ENCODE measurements around the gene DPP4.

DPP4 gene

GRCh38 chr2:162009543-162009942 is 64.5 kb downstream of the DPP4 start:
- no peaks in the 10 kb centered on the region for H3K36me3 ChIP-seq (ENCODE audit: low read depth)
- no peak for TF ChIP-seq CTCF (IDR thresholded peaks at IDR 0.05; ENCODE audit: poor library complexity, severe bottlenecking)
- no peak overlapping the region for H3K27ac ChIP-seq (ENCODE audit: poor library complexity, severe bottlenecking)
- no peak overlapping the region for H3K4me3 ChIP-seq (ENCODE audit: severe bottlenecking)
- no peak for DNase-seq (ENCODE audit: low spot score)
- no peaks in the 10 kb centered on the region for H3K9me3 ChIP-seq (ENCODE audit: severe bottlenecking)
- no peaks in the 10 kb centered on the region for H3K27me3 ChIP-seq (ENCODE audit: insufficient read depth, poor library complexity, severe bottlenecking)
- H3K4me1 ChIP-seq (ENCODE audit: insufficient read depth, poor library complexity, severe bottlenecking) = no peaks in the 10 kb centered on the region
- no peak for ATAC-seq (ENCODE audit: low read depth)

GRCh38 chr2:162007447-162008040 is 66.5 kb downstream of the DPP4 start:
- Histone ChIP-seq H3K4me1 (ENCODE audit: insufficient read depth, poor library complexity, severe bottlenecking) (no peaks in the 10 kb centered on the region), H3K27ac (ENCODE audit: poor library complexity, severe bottlenecking) (no peak overlapping the region), H3K36me3 (ENCODE audit: low read depth) (no peaks in the 10 kb centered on the region), H3K9me3 (ENCODE audit: severe bottlenecking) (no peaks in the 10 kb centered on the region), H3K27me3 (ENCODE audit: insufficient read depth, poor library complexity, severe bottlenecking) (no peaks in the 10 kb centered on the region), H3K4me3 (ENCODE audit: severe bottlenecking) (no peak overlapping the region)
- DNase-seq (ENCODE audit: low spot score) (no peak), ATAC-seq (ENCODE audit: low read depth) (no peak)
- TF ChIP-seq CTCF (IDR thresholded peaks at IDR 0.05; ENCODE audit: poor library complexity, severe bottlenecking) = peak; percentile 93

- H3K36me3 ChIP-seq (ENCODE audit: low read depth) = no peaks in the 10 kb centered on the region
- no peak for TF ChIP-seq CTCF (IDR thresholded peaks at IDR 0.05; ENCODE audit: poor library complexity, severe bottlenecking)
- no peak overlapping the region for H3K4me3 ChIP-seq (ENCODE audit: severe bottlenecking)
- H3K27me3 ChIP-seq (ENCODE audit: insufficient read depth, poor library complexity, severe bottlenecking) = no peaks in the 10 kb centered on the region
- H3K9me3 ChIP-seq (ENCODE audit: severe bottlenecking) = no peaks in the 10 kb centered on the region
- no peak overlapping the region for H3K27ac ChIP-seq (ENCODE audit: poor library complexity, severe bottlenecking)
- no peaks in the 10 kb centered on the region for H3K4me1 ChIP-seq (ENCODE audit: insufficient read depth, poor library complexity, severe bottlenecking)
- ATAC-seq (ENCODE audit: low read depth) (no peak), DNase-seq (ENCODE audit: low spot score) (no peak)
Measured at GRCh38 chr2:162006337-162006736, 67.7 kb downstream of the DPP4 start.

- Histone ChIP-seq H3K27ac (ENCODE audit: poor library complexity, severe bottlenecking) (no peak overlapping the region), H3K36me3 (ENCODE audit: low read depth) (no peaks in the 10 kb centered on the region), H3K27me3 (ENCODE audit: insufficient read depth, poor library complexity, severe bottlenecking) (no peaks in the 10 kb centered on the region), H3K4me1 (ENCODE audit: insufficient read depth, poor library complexity, severe bottlenecking) (no peaks in the 10 kb centered on the region), H3K9me3 (ENCODE audit: severe bottlenecking) (no peaks in the 10 kb centered on the region), H3K4me3 (ENCODE audit: severe bottlenecking) (no peak overlapping the region)
- no peak for ATAC-seq (ENCODE audit: low read depth)
- DNase-seq (ENCODE audit: low spot score) = no peak
- no peak for TF ChIP-seq CTCF (IDR thresholded peaks at IDR 0.05; ENCODE audit: poor library complexity, severe bottlenecking)
Measured at GRCh38 chr2:162004031-162004430, 70.0 kb downstream of the DPP4 start.

- no peaks in the 10 kb centered on the region for H3K27me3 ChIP-seq (ENCODE audit: insufficient read depth, poor library complexity, severe bottlenecking)
- H3K9me3 ChIP-seq (ENCODE audit: severe bottlenecking) = no peaks in the 10 kb centered on the region
- DNase-seq (ENCODE audit: low spot score) = no peak
- H3K27ac ChIP-seq (ENCODE audit: poor library complexity, severe bottlenecking) = no peak overlapping the region
- no peak for ATAC-seq (ENCODE audit: low read depth)
- H3K36me3 ChIP-seq (ENCODE audit: low read depth) = no peaks in the 10 kb centered on the region
- no peak for TF ChIP-seq CTCF (IDR thresholded peaks at IDR 0.05; ENCODE audit: poor library complexity, severe bottlenecking)
- no peaks in the 10 kb centered on the region for H3K4me1 ChIP-seq (ENCODE audit: insufficient read depth, poor library complexity, severe bottlenecking)
- H3K4me3 ChIP-seq (ENCODE audit: severe bottlenecking) = no peak overlapping the region
Measured at GRCh38 chr2:162002623-162003235, 71.3 kb downstream of the DPP4 start.

Data from RWPE2 (cell line).